Brain microvascular endothelial cell (primary cell): ENCODE data around the gene TTYH1.

ENCODE experiments used
- DNase-seq: peaks from one replicate; pipeline ENCODE4 v3.0.0-alpha.2; 2020
- H3K27ac ChIP-seq: fragments of 250-450 bp; sonication (Bioruptor Pico); 2 replicates; pipeline ENCODE4 v1.5.1; 2020; ENCODE audit warnings: mild to moderate bottlenecking, moderate library complexity
- H3K27me3 ChIP-seq: fragments of 250-450 bp; sonication (Bioruptor Pico); replicated peaks from 2 replicates; pipeline ENCODE4 v1.5.1; 2020; ENCODE audit warnings: mild to moderate bottlenecking
- H3K36me3 ChIP-seq: fragments of 250-450 bp; sonication (Bioruptor Pico); replicated peaks from 2 replicates; pipeline ENCODE4 v1.5.1; 2020; ENCODE audit warnings: mild to moderate bottlenecking
- H3K4me3 ChIP-seq: 2 replicates; pipeline ENCODE4 v1.5.1; 2011; ENCODE audit warnings: low read depth, mild to moderate bottlenecking, control low read depth, low read length, moderate library complexity
- CTCF ChIP-seq: IDR thresholded peaks from 2 replicates; pipeline ENCODE4 v1.5.1; 2011; ENCODE audit warnings: low read depth, mild to moderate bottlenecking, moderate library complexity, low read length, control low read depth, inconsistent platforms; ENCODE audit errors: missing control alignments
- in situ Hi-C: cut with HindIII; loops from 2 replicates; pipeline ENCODE4 v1.10.0; 2017; ENCODE audit warnings: low sequenced_read_pairs, low pct_ligation_motif_present

The TTYH1 gene

GRCh38 chr19:54405628-54406027 is 9.6 kb upstream of the TTYH1 start:
- no peaks in the 10 kb centered on the region for H3K36me3 ChIP-seq
- no peak for TF ChIP-seq CTCF
- H3K27ac ChIP-seq: no peak overlapping the region
- no peak for DNase-seq
- in situ Hi-C loops: no loop called here
- H3K27me3 ChIP-seq: no peaks in the 10 kb centered on the region
- no peak overlapping the region for H3K4me3 ChIP-seq

- no peak for TF ChIP-seq CTCF
- Histone ChIP-seq H3K27ac (no peak overlapping the region), H3K27me3 (no peaks in the 10 kb centered on the region), H3K36me3 (no peaks in the 10 kb centered on the region), H3K4me3 (no peak overlapping the region)
- in situ Hi-C loops: no loop called here
- DNase-seq: no peak
These were observed 7.5 kb upstream of the TTYH1 start for GRCh38 chr19:54407780-54408179.

GRCh38 chr19:54408456-54409026 is 6.7 kb upstream of the TTYH1 start:
- DNase-seq: no peak
- H3K4me3 ChIP-seq: no peak overlapping the region

GRCh38 chr19:54411033-54411432 is 4.2 kb upstream of the TTYH1 start:
- Histone ChIP-seq H3K27me3 (peaks cover 12% of the 10 kb centered on the region), H3K27ac (no peak overlapping the region), H3K36me3 (no peaks in the 10 kb centered on the region), H3K4me3 (no peak overlapping the region)
- TF ChIP-seq CTCF: no peak
- no peak for DNase-seq
- in situ Hi-C loops: no loop called here

More at GRCh38 chr19:54408456-54409026, 6.7 kb upstream of the TTYH1 start:
- H3K27me3 ChIP-seq: no peaks in the 10 kb centered on the region
- in situ Hi-C loops: no loop called here
- no peaks in the 10 kb centered on the region for H3K36me3 ChIP-seq
- no peak for TF ChIP-seq CTCF
- no peak overlapping the region for H3K27ac ChIP-seq

GRCh38 chr19:54412877-54413276 is 2.4 kb upstream of the TTYH1 start:
- H3K36me3 ChIP-seq: no peaks in the 10 kb centered on the region
- in situ Hi-C loops: no loop called here
- H3K27me3 ChIP-seq: peaks cover 25% of the 10 kb centered on the region

More at GRCh38 chr19:54412877-54413276, 2.4 kb upstream of the TTYH1 start:
- no peak for DNase-seq
- no peak overlapping the region for H3K4me3 ChIP-seq
- no peak overlapping the region for H3K27ac ChIP-seq
- TF ChIP-seq CTCF: no peak
